ENCODE results near the gene MMD2.
"Not testable (repeated sequence)": the region's sequence is repeated elsewhere in the genome, so short reads cannot be mapped to it uniquely, and the experiment has no call there.

MMD2 gene

GRCh38 chr7:4904346-4904745 is 54.6 kb downstream of the MMD2 start:
- no peak for DNase-seq
- no peaks in the 10 kb centered on the region for H3K4me1 ChIP-seq (ENCODE audit: control insufficient read depth, insufficient read depth, low read length, poor library complexity, severe bottlenecking)
- no peaks in the 10 kb centered on the region for H3K27me3 ChIP-seq (replicated peaks; ENCODE audit: control insufficient read depth, insufficient read depth, low read length, poor library complexity, severe bottlenecking)
- no peak overlapping the region for H3K27ac ChIP-seq (ENCODE audit: insufficient read depth, low read length, poor library complexity, severe bottlenecking)
- no peaks in the 10 kb centered on the region for H3K36me3 ChIP-seq (ENCODE audit: control insufficient read depth, insufficient read depth, low read length)
- no peak overlapping the region for H3K4me3 ChIP-seq (ENCODE audit: insufficient read depth, low read depth, low read length, poor library complexity, severe bottlenecking)
- no peaks in the 10 kb centered on the region for H3K9me3 ChIP-seq (ENCODE audit: control insufficient read depth, low read length)

GRCh38 chr7:4895766-4896165 is 63.2 kb downstream of the MMD2 start:
- DNase-seq = no peak
- H3K27ac ChIP-seq (ENCODE audit: insufficient read depth, low read length, poor library complexity, severe bottlenecking) = no peak overlapping the region
- no peak overlapping the region for H3K4me3 ChIP-seq (ENCODE audit: insufficient read depth, low read depth, low read length, poor library complexity, severe bottlenecking)
- H3K27me3 ChIP-seq (replicated peaks; ENCODE audit: control insufficient read depth, insufficient read depth, low read length, poor library complexity, severe bottlenecking) = no peaks in the 10 kb centered on the region
- H3K9me3 ChIP-seq (ENCODE audit: control insufficient read depth, low read length) = no peaks in the 10 kb centered on the region
- no peaks in the 10 kb centered on the region for H3K4me1 ChIP-seq (ENCODE audit: control insufficient read depth, insufficient read depth, low read length, poor library complexity, severe bottlenecking)
- no peaks in the 10 kb centered on the region for H3K36me3 ChIP-seq (ENCODE audit: control insufficient read depth, insufficient read depth, low read length)

- Histone ChIP-seq H3K36me3 (ENCODE audit: control insufficient read depth, insufficient read depth, low read length) (no peaks in the 10 kb centered on the region), H3K4me1 (ENCODE audit: control insufficient read depth, insufficient read depth, low read length, poor library complexity, severe bottlenecking) (no peaks in the 10 kb centered on the region), H3K27me3 (replicated peaks; ENCODE audit: control insufficient read depth, insufficient read depth, low read length, poor library complexity, severe bottlenecking) (no peaks in the 10 kb centered on the region), H3K9me3 (ENCODE audit: control insufficient read depth, low read length) (no peaks in the 10 kb centered on the region), H3K4me3 (ENCODE audit: insufficient read depth, low read depth, low read length, poor library complexity, severe bottlenecking) (no peak overlapping the region), H3K27ac (ENCODE audit: insufficient read depth, low read length, poor library complexity, severe bottlenecking) (no peak overlapping the region)
- DNase-seq = no peak
These were observed 64.5 kb downstream of the MMD2 start for GRCh38 chr7:4894482-4894881.

GRCh38 chr7:4893929-4894475 is 65.0 kb downstream of the MMD2 start:
- no peak overlapping the region for H3K4me3 ChIP-seq (ENCODE audit: insufficient read depth, low read depth, low read length, poor library complexity, severe bottlenecking)
- DNase-seq = no peak
- no peaks in the 10 kb centered on the region for H3K9me3 ChIP-seq (ENCODE audit: control insufficient read depth, low read length)
- H3K27ac ChIP-seq (ENCODE audit: insufficient read depth, low read length, poor library complexity, severe bottlenecking) = no peak overlapping the region
- H3K36me3 ChIP-seq (ENCODE audit: control insufficient read depth, insufficient read depth, low read length) = no peaks in the 10 kb centered on the region
- H3K27me3 ChIP-seq (replicated peaks; ENCODE audit: control insufficient read depth, insufficient read depth, low read length, poor library complexity, severe bottlenecking) = no peaks in the 10 kb centered on the region
- H3K4me1 ChIP-seq (ENCODE audit: control insufficient read depth, insufficient read depth, low read length, poor library complexity, severe bottlenecking) = no peaks in the 10 kb centered on the region

- DNase-seq; H3K9me3 ChIP-seq (ENCODE audit: control insufficient read depth, low read length); H3K27ac ChIP-seq (ENCODE audit: insufficient read depth, low read length, poor library complexity, severe bottlenecking); H3K4me3 ChIP-seq (ENCODE audit: insufficient read depth, low read depth, low read length, poor library complexity, severe bottlenecking); H3K4me1 ChIP-seq (ENCODE audit: control insufficient read depth, insufficient read depth, low read length, poor library complexity, severe bottlenecking); H3K27me3 ChIP-seq (replicated peaks; ENCODE audit: control insufficient read depth, insufficient read depth, low read length, poor library complexity, severe bottlenecking); H3K36me3 ChIP-seq (ENCODE audit: control insufficient read depth, insufficient read depth, low read length): not testable (repeated sequence)
These were observed 65.8 kb downstream of the MMD2 start for GRCh38 chr7:4893188-4893587.

GRCh38 chr7:4891522-4891921 is 67.5 kb downstream of the MMD2 start:
- H3K27ac ChIP-seq (ENCODE audit: insufficient read depth, low read length, poor library complexity, severe bottlenecking); H3K4me3 ChIP-seq (ENCODE audit: insufficient read depth, low read depth, low read length, poor library complexity, severe bottlenecking); H3K9me3 ChIP-seq (ENCODE audit: control insufficient read depth, low read length); DNase-seq; H3K27me3 ChIP-seq (replicated peaks; ENCODE audit: control insufficient read depth, insufficient read depth, low read length, poor library complexity, severe bottlenecking); H3K4me1 ChIP-seq (ENCODE audit: control insufficient read depth, insufficient read depth, low read length, poor library complexity, severe bottlenecking); H3K36me3 ChIP-seq (ENCODE audit: control insufficient read depth, insufficient read depth, low read length): not testable (repeated sequence)

GRCh38 chr7:4889682-4890081 is 69.3 kb downstream of the MMD2 start:
- Histone ChIP-seq H3K9me3 (ENCODE audit: control insufficient read depth, low read length) (no peaks in the 10 kb centered on the region), H3K4me1 (ENCODE audit: control insufficient read depth, insufficient read depth, low read length, poor library complexity, severe bottlenecking) (no peaks in the 10 kb centered on the region)

GRCh38 chr7:4888161-4888560 is 70.8 kb downstream of the MMD2 start:
- Histone ChIP-seq H3K27ac (ENCODE audit: insufficient read depth, low read length, poor library complexity, severe bottlenecking) (no peak overlapping the region), H3K4me1 (ENCODE audit: control insufficient read depth, insufficient read depth, low read length, poor library complexity, severe bottlenecking) (peaks cover 1% of the 10 kb centered on the region), H3K4me3 (ENCODE audit: insufficient read depth, low read depth, low read length, poor library complexity, severe bottlenecking) (no peak overlapping the region), H3K27me3 (replicated peaks; ENCODE audit: control insufficient read depth, insufficient read depth, low read length, poor library complexity, severe bottlenecking) (no peaks in the 10 kb centered on the region), H3K36me3 (ENCODE audit: control insufficient read depth, insufficient read depth, low read length) (no peaks in the 10 kb centered on the region), H3K9me3 (ENCODE audit: control insufficient read depth, low read length) (no peaks in the 10 kb centered on the region)
- no peak for DNase-seq

More at GRCh38 chr7:4889682-4890081, 69.3 kb downstream of the MMD2 start:
- Histone ChIP-seq H3K27ac (ENCODE audit: insufficient read depth, low read length, poor library complexity, severe bottlenecking) (no peak overlapping the region), H3K4me3 (ENCODE audit: insufficient read depth, low read depth, low read length, poor library complexity, severe bottlenecking) (no peak overlapping the region), H3K36me3 (ENCODE audit: control insufficient read depth, insufficient read depth, low read length) (no peaks in the 10 kb centered on the region), H3K27me3 (replicated peaks; ENCODE audit: control insufficient read depth, insufficient read depth, low read length, poor library complexity, severe bottlenecking) (no peaks in the 10 kb centered on the region)
- no peak for DNase-seq

GRCh38 chr7:4886671-4887070 is 72.3 kb downstream of the MMD2 start:
- Histone ChIP-seq H3K9me3 (ENCODE audit: control insufficient read depth, low read length) (no peaks in the 10 kb centered on the region), H3K4me3 (ENCODE audit: insufficient read depth, low read depth, low read length, poor library complexity, severe bottlenecking) (no peak overlapping the region), H3K27me3 (replicated peaks; ENCODE audit: control insufficient read depth, insufficient read depth, low read length, poor library complexity, severe bottlenecking) (peaks cover 10% of the 10 kb centered on the region), H3K36me3 (ENCODE audit: control insufficient read depth, insufficient read depth, low read length) (no peaks in the 10 kb centered on the region), H3K4me1 (ENCODE audit: control insufficient read depth, insufficient read depth, low read length, poor library complexity, severe bottlenecking) (peaks cover 12% of the 10 kb centered on the region), H3K27ac (ENCODE audit: insufficient read depth, low read length, poor library complexity, severe bottlenecking) (no peak overlapping the region)
- DNase-seq = no peak

- H3K36me3 ChIP-seq (ENCODE audit: control insufficient read depth, insufficient read depth, low read length) = no peaks in the 10 kb centered on the region
- peaks cover 12% of the 10 kb centered on the region for H3K4me1 ChIP-seq (ENCODE audit: control insufficient read depth, insufficient read depth, low read length, poor library complexity, severe bottlenecking)
- no peak overlapping the region for H3K4me3 ChIP-seq (ENCODE audit: insufficient read depth, low read depth, low read length, poor library complexity, severe bottlenecking)
- peaks cover 10% of the 10 kb centered on the region for H3K27me3 ChIP-seq (replicated peaks; ENCODE audit: control insufficient read depth, insufficient read depth, low read length, poor library complexity, severe bottlenecking)
- no peak for DNase-seq
- H3K27ac ChIP-seq (ENCODE audit: insufficient read depth, low read length, poor library complexity, severe bottlenecking) = no peak overlapping the region
- no peaks in the 10 kb centered on the region for H3K9me3 ChIP-seq (ENCODE audit: control insufficient read depth, low read length)
These were observed 73.6 kb downstream of the MMD2 start for GRCh38 chr7:4885317-4885807.

All from effector memory CD4-positive, alpha-beta T cell (primary cell).